NCI-H2029 treated with DMSO at 0.1 percent for 48 hours (cell line): ENCODE measurements around the gene LDAF1.
"Not testable (repeated sequence)": the region's sequence is repeated elsewhere in the genome, so short reads cannot be mapped to it uniquely, and the experiment has no call there.

Experiments
- DNase-seq: peaks from one replicate; lab custom pipeline; 2025; lab: John Stamatoyannopoulos, UW

The LDAF1 gene

GRCh38 chr16:21162661-21163151 lies 4.2 kb downstream of the LDAF1 start:
- no peak for DNase-seq

GRCh38 chr16:21163576-21163975 lies 5.1 kb downstream of the LDAF1 start:
- no peak for DNase-seq

DNA sequence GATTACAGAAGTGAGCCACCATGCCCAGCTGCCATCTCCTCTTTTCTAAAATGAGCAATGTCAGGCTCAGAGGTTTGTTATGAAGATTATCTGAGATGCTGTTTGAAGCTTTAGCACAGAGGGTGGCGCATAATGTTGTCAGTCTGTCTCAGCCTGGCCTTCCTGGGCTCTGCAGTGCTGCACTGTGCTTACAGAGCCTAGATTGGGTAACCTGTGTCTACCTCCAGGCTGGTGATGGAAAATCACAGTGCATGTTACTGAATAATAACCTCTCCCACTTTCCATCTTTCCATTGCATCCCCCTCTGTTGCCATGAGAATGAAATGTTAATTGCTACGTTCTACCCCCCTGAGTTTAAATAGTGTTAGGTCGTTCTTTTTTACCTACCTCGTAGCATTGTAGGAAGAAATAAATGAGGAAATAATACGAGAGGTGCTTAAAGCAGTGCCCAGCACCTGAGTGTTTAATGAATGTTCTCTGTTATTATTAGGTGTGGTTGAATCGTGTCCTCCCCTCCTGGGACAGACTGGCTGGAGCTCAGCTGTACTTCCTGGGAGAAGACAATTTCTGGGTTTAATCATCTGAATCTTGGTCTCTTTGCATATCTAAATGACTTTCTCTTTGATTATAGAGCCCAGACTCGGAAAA lies 6.2 kb downstream of the LDAF1 start:
- no peak for DNase-seq

GRCh38 chr16:21166561-21166961 lies 8.1 kb downstream of the LDAF1 start:
- DNase-seq: no peak

- DNase-seq: no peak
These were observed 8.9 kb downstream of the LDAF1 start for GRCh38 chr16:21167360-21167759.

GRCh38 chr16:21167929-21168602 lies 9.6 kb downstream of the LDAF1 start:
- no peak for DNase-seq

- no peak for DNase-seq
These were observed 10.9 kb downstream of the LDAF1 start for GRCh38 chr16:21169249-21169981.

GRCh38 chr16:21170116-21170515 lies 11.6 kb downstream of the LDAF1 start:
- not testable (repeated sequence) for DNase-seq

DNA sequence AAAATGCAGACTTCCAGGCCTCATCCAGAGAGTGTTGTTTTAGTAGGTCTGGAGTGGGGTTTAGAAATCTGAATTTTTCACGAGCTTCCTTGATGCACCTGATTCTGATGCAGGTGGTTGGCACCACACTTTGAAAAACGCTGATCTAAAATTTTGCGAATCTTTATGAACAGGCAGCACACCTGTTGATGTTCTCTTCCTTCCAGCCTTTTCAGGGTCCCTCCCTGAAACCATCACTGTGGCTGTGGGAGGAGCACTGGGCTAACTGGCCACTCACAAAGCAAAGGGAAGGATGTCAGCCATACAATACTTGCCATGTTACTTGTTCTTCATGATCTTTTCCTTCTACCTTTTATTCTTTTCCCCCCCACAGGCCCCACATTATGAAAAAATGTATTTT lies 14.2 kb downstream of the LDAF1 start:
- no peak for DNase-seq

GRCh38 chr16:21175397-21175796 lies 16.9 kb downstream of the LDAF1 start:
- no peak for DNase-seq

GRCh38 chr16:21179126-21179982 lies 20.9 kb downstream of the LDAF1 start:
- DNase-seq: no peak

GRCh38 chr16:21179983-21180365 lies 21.5 kb downstream of the LDAF1 start:
- DNase-seq: no peak

- DNase-seq: no peak
These were observed 25.5 kb downstream of the LDAF1 start for GRCh38 chr16:21183995-21184394.

- no peak for DNase-seq
These were observed 26.4 kb downstream of the LDAF1 start for GRCh38 chr16:21184834-21185233.

GRCh38 chr16:21185659-21186325 lies 27.3 kb downstream of the LDAF1 start:
- no peak for DNase-seq

GRCh38 chr16:21186326-21186691 lies 27.8 kb downstream of the LDAF1 start:
- DNase-seq: no peak

- DNase-seq: no peak
These were observed 30.8 kb downstream of the LDAF1 start for GRCh38 chr16:21189311-21189710.

GRCh38 chr16:21190013-21190412 lies 31.5 kb downstream of the LDAF1 start:
- no peak for DNase-seq

DNA sequence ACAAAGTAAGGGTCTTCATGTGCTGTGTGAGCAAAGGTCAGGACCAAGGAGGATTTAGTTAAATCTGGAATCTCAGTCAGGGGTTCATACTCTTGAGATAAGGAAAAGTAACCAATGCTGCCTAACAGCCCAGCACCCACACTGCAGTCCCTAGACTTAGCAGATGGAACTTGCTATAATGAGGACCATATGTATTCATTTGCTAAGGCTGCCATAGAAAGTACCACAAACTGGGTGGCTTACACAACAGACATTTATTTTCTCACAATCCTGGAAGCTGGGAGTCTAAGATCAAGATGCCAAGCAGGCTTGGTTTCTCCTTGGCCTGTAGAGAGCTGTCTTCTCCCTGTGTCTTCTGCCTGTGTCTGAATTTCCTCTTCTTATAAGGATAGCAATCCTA lies 32.1 kb downstream of the LDAF1 start:
- DNase-seq: no peak

DNA sequence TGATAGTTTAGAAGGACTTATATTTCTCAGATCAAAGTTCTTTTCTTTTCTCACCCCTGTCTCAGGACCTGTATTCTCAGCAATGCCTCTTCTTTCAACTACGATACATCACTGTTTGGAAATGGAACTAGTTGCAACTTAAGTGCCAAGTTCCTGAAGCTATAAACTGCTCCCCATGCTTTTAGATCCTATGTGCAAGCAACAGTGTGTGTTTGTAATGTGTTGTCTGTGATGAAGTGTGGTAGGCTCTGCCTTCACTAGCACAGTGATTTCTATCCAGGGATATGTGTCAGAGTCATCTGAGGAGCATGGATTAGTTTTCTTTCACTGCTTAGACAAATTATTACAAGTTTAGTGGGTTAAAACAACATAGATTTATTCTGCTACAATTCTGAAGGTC lies 34.5 kb downstream of the LDAF1 start:
- no peak for DNase-seq

DNA sequence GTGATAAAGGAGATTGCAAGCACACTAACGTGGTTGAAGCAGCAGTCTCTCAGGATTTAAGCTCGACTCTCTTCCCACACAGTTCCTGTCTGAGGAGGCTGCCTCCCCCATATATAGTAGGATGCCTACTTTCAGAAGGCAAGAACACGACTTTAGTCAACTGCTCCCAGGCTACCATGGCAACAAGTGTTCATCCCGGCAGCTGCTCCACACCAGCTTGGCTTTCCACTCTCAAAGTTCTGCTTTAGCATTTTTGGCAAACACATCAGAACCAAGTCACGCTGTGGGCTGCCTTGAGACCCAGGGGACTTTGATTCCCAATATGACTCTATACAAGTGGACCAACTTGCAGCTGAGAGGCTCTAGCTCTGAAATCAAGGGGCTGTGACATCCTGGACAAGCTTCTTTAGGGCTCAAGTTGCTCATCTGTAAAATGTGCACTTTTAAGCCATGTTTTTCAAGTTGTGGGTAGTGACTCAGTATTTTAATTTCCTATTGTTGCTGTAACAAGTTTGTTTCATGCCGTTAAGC lies 36.4 kb downstream of the LDAF1 start:
- DNase-seq: no peak
